ENCODE data around the gene FMNL2.

The FMNL2 gene

DNA sequence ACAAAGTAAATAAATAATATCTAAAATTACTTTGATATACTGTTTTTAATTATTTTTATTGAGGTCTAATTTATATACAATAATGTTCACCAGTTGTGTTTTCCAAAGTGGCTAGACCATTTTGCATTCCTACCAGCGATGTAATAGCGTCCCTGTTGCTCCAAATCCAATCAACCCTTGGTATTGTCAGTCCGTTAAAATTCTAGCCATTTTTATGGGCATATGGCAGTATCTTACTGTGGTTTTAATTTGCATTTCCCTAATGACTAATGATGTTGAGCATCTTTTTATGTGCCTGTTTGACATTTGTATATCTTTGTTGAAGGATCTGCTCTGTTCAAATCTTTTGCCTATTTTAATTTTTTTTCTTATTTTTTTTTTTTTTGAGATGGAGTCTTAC is 197.3 kb downstream of the FMNL2 start:
- DNase-seq: no peak

DNA sequence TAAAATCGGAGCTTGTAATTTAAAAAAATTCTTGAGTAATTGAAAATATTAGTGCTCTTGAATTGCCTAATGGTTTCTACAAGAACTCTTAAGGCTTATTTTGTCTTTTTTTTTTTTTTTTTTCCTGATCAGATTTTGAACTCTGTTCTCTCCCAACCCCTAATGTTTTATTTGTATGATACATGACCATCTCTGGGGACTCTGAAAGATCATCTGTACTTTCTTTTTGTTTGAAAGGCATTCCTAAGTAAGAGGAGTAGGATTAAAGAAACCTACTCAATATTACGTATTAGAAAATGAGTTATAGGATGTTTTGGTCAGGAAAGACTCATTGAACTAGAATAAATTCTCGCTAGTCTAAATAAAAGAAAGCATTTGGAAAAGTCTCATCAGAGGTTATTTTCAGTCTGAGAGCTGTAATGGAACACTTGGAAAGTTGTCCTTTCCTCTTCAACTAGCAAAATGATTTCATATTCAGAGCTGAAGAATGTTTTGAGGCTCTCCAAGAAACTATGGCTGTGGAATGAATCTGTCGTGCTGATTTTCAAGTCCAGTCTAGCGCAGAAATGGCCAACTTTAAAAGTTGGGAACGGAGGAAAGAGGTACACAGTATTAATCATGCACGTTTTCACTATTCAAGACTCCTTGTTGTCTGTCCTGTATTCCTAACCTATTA is 199.6 kb downstream of the FMNL2 start:
- no peak for DNase-seq

DNA sequence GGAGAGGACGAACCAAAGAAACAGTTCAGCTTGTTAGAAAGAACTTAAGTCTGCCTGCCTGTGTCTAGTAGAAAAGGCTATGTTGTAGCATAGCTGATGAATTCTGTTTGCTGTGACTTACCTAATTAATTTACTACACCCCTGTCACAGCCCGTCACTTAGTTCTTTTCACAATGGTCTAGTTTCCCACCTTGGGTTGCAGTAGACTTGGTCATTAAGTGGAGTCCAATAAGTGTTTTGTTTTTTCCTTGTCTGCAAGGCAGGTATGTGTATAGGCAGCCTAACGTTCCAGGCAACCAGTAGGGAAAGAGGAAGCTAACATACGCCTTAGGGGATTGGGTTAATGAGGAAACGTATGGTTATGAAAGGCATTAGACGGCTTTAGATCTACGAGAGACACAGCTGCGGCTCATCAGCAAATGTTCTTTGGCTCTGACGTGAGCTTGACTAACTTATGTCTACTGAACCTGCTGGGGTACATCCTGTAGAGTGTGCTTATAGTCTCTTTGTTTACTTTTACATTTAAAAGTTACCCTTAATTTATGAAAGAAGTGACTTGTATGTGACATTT is 202.2 kb downstream of the FMNL2 start:
- DNase-seq: no peak

DNA sequence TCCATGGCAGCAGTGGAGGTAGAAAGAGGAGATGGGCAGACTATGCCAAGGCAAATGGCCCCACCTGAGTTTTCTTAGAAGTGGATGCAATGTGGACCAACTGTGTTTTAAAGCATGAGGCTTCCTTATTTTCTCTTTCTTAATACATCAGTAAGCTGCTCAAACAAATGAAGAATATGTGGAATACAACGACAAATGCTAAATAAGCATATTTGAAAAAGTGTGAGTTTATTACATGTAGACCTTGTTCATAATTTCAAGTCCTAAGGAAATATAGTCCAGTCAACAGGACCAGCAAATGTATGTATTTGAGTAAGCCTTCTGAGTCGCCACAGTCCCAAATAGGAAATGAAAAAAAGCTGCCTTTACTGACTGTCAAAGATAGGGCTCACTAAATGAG is 204.4 kb downstream of the FMNL2 start:
- no peak for DNase-seq

DNA sequence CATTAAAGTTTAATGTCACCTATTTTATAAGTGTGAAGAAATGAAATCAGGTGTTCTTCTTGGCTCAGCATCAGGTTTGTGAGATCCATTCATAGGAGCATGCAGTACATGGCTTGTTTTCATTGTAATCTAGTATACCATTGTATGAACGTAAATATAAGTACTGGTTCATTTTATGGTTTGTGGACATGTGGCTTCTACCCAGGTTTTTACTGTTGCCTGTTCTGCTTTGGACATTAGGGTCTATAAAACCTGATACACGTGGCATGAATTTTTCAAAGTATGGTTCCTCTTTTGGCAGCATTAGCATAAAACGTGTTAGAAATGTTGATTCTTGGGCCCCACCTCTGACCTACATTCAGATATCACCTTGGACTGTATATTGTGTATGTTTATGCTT is 206.7 kb downstream of the FMNL2 start:
- DNase-seq: no peak

DNA sequence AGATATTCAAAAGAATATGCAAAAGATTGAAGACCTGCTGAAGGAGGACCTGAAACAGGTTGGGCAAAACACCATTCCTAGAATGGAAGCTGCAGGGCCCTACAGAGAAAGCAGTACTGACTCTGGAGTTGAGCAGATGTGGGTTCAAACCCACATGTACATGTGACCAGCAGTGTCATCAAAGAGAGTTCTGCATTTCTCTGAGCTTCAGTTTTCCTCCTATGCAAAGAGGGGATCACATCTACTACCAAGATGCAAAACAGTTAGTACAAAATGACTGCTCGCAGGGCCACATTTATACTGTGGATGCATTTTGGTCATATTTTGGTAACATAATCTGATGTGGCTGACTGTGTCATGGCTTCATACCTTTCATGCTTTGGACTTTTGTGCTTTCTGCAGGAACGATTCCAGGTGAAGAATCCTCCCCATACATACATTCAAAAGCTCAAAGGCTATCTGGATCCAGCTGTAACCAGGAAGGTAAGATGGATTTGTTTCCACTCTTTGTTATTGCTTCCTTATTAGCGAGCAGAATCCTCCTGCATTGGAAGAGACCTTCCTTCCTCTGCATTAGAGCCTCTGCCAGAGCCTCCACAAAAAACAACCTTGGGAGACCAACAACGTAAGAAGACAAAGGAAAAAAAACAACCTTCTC is 207.5 kb downstream of the FMNL2 start:
- no peak for DNase-seq

DNA sequence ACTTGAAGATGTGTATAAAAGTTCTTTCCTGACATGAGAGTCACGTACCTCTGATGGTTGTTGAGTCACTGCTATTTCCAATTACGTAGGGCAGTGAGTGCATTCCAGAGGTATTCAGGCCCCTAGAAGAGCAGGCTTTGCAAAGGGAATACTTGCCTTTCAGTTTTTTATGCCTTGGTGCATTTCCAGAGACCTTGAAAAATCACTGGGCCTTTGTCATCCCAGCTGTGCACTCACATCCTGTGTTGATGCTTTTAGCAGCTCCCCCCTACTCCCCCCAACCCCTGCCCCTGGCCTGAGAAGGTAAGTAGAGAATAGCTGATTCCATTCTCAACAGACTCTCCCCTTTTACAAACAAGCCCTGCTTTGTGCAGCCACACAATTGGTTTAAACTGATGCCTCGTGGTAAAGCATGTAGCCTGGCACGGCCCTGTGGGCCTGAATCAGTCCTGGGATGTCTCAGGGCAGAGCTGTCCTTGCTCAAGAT is 208.1 kb downstream of the FMNL2 start:
- no peak for DNase-seq

DNA sequence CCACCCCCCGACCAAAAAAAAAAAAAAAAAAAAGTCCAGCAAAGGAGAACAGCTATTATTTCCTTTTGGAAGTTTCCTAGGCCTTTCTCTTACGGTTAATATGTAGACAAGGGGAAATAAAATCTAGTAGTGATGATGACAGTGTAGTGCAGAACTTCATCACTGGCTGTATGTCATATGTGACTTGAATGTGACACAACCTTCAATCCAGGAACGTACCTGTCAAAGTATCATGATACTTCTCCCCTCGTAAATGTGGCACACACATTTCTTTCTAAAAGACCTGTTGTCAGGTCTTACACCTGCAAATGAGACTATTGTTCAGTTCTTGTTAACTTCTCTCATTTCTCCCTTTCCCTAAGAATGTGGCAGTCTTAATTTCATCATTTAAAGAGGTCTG is 208.7 kb downstream of the FMNL2 start:
- no peak for DNase-seq

DNA sequence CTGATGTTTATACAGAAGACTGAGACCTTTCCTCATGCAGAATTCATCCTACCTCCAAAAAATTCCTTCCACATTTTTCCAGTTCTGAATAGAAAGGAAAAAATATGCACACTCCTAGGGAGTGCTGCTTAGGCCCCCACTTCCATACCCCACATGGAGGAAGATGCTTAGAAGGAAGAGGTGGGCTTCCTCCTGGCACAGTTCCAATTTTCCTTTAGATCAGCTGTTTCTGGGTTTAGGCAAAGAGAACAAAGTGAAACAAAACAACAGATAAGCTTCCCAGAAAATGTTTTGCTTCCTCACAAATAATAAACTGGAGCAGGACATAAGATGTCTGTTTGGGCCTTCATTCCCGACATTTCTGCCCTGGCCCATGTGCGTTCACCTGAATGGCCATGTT is 209.7 kb downstream of the FMNL2 start:
- DNase-seq: no peak

DNA sequence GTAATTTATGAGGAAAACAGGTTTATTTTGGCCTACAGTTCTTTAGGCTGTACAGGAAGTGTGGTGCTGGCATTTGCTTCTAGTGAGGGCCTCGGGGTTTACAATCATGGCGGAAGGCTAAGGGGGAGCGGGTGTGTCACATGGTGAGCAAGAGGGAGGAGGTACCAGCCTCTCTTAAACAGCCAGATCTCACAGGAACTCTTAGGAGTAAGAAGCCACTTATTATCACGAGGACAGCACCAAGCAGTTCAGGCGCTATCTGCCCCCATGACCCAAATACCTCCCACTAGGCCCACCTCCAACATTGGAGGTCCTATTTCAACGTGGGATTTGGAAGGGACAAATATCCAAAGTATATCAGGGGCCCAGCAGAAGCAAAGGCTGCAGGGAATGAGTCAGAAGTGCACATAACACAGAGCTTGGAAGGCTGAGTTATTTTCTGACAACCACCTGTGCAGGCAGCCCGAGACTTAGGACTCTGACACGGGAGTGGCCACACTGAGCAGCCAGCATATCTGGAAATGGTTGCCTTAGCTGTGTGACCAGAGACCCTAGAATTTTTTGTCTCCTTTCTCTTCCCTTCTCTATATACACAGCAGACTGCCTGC is 211.4 kb downstream of the FMNL2 start:
- no peak for DNase-seq

DNA sequence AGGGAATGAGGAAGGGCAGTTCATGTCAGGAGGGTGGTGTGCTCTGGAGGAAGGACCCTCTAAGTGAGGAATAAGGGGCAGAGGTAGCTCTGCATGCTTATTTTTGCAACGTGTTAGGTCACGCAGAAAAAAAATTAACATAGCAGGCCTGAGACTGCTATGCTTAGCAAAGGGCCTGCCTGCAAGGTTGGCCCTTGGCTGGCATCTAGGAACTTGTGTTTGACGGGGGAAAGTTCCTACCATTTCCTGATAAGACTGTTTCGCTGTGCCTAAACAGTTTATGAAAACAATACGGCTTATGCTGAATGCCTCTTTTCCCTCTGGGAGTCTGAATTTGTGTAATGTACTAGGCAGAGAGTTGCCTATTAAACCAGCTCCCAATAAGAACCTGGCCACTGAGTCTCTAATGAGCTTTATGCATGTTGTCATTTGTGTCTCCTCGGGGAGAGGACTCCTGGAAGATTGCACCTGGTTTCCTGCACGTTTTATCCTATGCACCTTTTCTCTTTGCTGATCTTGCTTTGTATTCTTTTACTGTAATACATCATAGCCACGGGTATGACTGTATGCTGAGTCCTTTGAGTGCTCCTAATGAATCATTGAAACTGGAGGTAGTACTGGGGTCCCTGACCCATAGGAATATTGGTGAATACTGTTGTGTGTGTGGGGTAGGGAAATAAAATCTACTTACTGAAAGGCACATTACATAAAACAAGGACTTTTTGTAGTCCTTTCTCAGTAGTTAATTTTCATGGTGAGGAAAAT is 213.3 kb downstream of the FMNL2 start:
- DNase-seq: no peak

DNA sequence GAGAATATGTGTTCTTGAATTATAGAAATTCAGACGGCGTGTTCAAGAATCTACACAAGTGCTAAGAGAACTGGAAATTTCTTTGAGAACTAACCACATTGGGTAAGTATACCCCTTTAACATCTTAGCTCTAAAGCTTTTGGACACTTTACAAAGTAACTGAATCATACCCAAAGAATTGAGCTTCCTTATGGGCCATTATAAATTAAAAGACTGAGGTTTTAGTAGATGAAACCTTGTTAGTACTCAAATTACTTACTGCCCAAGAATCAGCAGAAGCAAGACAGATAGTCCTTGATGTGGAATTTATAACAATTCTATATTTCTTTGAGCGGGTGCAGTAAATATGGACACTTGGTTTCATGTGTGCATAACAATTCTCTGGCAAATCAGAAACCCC is 214.0 kb downstream of the FMNL2 start:
- no peak for DNase-seq

DNA sequence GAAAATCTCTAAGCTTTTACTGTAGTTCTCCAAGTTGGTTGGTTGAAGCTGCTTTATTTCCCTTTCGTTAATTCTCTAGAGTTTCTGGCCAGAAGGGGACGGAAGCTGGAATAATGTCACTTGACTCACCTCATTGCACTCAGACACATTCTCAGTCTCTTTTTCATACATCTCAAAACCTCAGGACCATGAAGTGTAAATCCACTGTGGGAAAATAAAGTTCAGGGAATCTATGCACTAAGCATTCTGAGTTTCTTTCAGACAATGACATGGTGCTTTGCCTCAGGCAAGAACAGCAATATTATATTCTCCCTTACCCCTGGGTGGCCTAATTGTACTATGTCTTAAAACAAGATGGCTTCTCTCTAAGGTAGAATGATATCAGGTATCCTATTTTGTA is 214.4 kb downstream of the FMNL2 start:
- DNase-seq: no peak

DNA sequence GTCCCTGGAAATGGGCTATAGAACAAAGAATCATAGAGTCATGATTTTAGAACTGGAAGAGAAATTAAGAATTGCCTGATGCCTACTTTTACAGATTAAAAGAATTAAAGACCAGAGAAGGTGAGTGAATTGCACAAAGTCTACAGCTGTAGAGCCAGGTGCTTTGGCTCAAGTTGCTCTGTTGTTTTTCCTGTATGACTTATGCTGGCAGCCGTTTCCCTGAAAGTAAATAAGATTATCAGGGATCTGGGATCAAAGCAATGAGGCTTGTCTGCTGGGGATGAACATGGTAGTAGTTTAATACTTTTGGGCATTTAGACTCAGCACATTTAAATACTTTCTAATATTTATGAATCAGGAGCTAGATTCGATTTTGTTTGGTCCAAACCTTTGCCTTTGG is 215.4 kb downstream of the FMNL2 start:
- DNase-seq: no peak

DNA sequence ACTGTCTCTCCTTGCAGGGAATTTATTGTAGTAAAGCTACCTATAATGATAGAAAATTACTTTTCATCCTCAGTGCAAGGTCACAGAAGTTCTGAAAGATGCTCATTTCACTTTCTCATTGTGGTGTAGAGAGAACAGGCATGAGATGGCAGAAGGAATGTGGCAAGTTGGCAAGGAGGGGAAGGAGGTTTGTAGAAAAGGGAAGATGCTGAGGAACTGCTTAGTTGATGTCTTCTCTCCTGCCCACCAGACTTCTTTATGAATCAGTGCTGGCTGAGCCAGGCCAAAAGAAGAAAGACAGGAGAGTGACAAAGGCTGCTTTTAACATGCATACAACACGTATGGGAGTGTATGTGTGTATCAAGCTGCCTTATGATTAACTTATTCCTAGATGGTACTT is 217.9 kb downstream of the FMNL2 start:
- DNase-seq: no peak

DNA sequence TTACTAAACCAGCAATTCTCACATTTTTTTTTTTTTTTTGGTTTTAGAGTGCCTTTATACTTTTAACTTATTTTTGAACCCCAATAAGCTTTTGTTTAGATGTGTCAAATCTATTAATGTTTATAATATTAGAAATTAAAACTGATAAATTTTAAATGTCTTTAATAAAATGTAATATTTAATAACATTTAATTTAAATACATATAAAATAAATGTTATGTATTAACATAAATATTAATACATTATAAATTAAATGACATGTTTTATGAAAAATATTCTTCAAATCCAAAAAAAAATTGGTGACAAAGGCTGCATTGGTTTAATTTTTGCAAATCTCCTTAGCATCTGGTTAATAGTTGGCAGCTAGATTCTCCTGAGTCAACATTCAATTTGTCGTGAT is 218.5 kb downstream of the FMNL2 start:
- no peak for DNase-seq

DNA sequence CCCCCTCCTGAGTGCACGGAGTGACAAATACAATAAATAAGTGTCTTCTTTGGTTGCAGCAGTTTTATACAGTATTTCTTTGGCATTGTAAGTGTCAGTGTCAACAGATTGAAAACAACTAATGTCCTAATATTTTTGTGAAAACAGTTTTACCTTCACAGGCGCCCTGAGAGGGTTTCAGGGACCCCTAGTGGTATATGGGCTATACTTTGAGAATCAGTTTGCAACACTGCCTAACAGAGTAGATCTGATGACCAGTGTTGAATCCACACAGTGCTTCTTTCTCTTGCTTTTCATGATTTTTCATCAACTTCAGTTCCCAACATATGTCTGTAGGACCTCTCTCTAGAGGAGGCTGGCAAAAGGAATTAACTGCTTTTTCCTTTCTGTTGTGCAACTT is 220.1 kb downstream of the FMNL2 start:
- DNase-seq: no peak

DNA sequence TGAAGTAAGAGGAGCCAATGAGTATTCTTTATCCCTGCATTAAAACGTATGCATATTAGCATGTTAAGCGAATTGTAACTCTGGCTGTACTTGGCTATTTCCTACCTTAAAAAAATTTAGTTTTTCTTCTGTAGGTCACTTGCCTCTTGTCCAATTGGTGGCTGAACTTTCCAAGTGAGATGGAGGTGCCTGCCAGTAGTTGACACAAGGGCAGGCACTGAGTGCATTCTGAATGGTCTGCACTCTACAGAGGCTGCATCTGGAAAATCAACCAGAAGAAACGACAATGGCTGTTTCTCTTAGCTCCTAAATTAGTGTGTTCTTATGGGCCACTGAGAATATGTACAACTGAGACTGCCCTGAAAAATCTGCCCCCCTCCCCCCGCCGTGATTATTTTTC is 221.5 kb downstream of the FMNL2 start:
- no peak for DNase-seq

DNA sequence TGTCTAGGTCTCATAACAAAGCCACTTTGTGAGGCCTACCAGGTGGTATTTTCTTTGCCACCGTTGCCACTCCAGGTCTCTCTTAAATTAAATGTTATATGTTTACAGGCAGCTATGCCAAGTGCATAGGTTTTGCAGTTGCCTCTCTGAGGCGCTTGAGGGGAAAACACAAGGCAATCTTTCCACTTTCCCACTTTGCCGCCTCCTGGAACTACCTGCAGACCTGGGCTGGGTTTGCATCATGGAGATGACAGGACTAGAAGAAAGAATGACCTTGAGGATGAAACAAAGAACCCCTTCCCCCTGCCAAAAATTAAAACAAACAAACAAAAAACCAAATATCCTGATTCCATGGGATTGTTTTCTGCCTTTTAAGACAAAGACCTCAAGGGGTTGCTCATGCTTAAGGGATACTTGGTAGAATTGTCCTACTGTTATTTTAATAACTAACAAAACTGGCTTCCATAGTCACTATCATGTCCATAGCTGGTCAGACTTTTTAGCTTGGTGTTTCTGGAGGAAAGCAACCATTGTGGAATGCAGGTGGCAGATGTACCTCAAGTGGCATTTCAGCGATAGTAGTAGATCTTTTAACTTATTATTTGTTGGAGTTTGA is 222.4 kb downstream of the FMNL2 start:
- no peak for DNase-seq

DNA sequence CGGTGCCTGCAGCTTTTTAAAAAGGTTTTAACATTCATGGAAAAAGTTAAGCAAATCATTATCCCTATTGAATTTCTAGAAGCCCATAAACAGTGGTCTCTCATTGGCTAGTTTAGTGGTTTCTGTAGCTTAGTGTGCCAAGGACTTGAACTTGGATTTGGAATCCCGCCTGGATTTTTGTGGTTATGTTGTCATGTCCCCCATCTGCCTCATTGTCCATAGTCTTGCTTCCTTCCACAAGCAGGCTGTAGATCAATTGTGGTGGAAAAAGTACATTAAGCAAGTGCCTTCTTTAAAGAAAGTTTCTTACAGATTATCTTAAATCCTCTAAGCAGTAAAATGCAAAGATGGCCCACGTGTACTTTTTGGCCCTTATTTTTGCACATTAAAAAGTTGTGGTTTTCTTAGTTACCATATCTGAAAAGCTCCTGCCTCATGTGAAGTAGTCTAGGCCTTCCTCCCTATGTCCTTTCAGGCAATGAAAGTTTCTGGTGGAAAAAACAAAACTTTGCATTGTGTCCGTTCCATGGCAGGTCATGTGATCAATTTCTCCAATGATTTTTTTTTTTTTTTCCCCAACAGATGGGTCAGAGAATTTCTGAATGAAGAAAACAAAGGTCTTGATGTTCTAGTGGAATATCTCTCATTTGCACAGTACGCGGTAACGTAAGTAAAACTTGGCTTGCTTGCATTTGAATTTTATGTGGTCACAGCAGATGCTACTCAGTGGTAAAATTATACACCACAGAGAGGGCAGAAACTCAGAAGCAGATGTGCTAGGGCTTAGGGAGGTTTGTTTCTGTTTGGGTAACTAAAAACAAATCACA is 223.4 kb downstream of the FMNL2 start:
- no peak for DNase-seq

DNA sequence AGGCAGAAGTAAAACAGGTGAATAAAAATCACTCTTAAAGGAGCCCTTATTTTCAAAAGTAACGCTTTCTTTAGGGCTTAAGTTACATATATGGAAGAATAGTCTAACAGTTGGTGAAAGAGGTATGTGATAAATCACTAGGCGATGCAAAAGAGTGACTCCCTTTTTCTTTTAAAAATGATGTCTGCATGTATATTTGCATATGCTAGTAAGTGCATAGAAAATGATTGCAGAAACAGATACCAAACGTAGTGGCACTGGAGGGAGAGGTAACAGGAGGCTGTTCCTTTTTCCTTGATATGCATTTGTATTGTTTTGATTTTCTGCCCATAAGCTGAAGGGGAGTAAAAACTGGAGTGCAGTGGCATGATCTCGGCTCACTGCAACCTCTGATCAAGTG is 224.0 kb downstream of the FMNL2 start:
- DNase-seq: no peak

DNA sequence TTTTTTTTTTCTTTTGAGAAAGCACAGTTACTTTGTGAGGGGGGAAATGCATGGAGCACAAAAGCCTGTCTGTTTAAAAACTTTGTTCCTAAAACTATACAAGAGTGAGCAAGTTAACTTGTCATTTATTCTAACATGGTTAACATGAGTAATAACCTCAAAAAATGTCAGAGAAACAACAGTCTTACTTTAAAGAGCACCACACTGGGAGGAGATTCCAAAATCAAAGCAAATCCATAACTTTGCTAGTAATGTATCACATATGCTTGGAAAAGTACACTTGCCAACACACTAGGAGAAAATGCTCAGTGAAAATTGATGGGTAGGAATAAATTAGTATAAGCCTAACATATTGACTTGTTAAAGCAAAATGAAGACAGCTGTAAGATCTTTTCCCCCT is 225.2 kb downstream of the FMNL2 start:
- no peak for DNase-seq

Data from T-helper 1 cell (primary cell).